GM18511 (cell line): ENCODE data around the gene ZBTB9.
"Not testable (repeated sequence)": the region's sequence is repeated elsewhere in the genome, so short reads cannot be mapped to it uniquely, and the experiment has no call there.

Experiments
- ATAC-seq: cut with Tn5 transposase; IDR thresholded peaks from one replicate; pipeline ENCODE4 v1.9.1; 2021; ENCODE audit warnings: mild to moderate bottlenecking, moderate library complexity; ENCODE audit not compliant: unreplicated experiment

The ZBTB9 gene

DNA sequence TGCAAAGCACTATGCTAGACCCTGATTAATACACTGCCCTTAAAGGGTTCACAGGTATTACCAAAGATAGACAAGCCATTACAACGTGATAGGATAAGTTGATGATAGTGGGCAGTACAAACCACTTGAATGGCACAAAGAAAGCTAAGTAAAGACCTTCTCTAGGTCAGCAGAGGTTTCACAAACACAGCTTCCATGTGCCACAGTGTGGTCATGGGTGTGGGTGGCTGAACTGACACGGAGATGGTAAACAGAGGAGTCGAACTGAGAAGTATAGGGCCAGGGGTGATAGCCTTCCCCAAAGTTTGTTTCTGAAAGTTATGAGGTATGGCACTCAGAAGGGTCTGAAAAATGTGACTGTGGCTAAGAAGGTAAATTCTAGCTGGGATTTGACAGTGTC lies 4.3 kb downstream of the ZBTB9 start:
- ATAC-seq: no peak

DNA sequence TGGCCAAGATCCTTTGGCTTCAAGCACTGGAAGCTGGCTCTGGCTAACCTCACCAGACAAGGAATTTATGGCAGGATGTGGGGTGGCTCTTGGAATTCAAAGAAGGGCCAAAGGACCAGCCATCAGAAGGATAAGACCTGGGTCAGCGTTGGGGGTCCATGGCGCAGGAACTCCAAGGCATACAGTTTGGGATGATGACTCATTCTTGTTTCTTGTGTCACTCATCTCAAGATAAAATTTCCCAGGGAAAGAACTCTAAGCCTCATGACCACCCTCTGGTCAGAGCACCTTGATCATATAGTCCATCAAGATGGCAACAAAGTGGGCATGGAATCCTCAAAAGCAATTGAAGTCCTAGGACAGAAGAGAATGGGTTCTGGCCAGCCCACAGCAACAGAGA lies 4.8 kb downstream of the ZBTB9 start:
- no peak for ATAC-seq

- ATAC-seq: no peak
Observed at GRCh38 chr6:33466075-33466735, 11.8 kb downstream of the ZBTB9 start.

DNA sequence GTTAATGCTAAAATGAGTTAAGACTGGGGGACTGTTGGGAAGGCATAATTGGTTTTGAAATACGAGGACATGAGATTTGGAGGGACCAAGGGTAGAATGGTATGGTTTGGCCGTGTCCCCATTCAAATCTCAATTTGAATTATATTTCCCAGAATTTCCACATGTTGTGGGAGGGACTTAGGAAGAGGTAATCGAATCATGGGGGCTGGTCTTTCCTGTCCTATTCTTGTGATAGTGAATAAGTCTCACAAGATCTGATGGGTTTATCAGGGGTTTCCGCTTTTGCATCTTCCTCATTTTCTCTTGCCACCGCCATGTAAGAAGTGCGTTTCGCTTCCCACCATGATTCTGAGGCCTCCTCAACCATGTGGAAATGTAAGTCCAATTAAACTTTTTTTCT lies 12.7 kb downstream of the ZBTB9 start:
- ATAC-seq: no peak

DNA sequence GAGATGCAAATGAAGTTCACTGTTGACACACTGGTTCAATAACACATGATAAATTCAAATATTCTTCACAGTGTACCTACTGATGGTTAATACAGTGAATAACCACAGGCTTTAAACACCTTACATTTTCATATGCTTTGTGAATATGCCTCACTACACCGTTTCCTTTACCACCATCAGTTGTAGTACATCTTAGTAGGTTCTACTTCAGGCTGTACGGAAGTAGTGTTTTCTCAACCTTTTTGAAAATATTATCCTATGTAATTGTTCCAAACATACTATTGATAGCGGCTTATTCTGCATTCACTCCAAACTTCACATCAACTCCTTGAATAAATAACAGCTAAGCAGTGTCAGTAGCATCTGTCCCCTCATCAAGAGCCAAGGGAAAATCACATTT lies 15.3 kb downstream of the ZBTB9 start:
- ATAC-seq: no peak

DNA sequence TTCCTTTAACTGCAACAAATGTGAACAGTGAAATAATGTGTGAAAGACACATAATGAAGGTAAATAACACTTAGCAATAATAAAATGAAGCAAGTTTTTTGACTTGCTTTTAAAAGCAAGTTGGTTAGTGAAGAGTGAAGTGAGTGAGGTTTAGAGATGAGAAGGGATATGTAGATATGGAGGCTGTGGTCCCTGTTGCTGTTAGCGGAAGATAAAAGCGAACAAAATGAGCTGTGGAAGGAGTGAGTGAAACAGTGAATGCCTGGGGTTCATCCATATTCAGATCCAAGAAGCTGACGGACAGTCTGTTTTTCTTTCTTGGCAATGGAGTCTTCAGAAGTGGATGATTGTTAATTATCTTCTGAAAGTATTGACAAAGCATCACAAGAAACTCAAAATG lies 23.5 kb downstream of the ZBTB9 start:
- no peak for ATAC-seq

GRCh38 chr6:33481192-33481591 lies 26.8 kb downstream of the ZBTB9 start:
- ATAC-seq: no peak

DNA sequence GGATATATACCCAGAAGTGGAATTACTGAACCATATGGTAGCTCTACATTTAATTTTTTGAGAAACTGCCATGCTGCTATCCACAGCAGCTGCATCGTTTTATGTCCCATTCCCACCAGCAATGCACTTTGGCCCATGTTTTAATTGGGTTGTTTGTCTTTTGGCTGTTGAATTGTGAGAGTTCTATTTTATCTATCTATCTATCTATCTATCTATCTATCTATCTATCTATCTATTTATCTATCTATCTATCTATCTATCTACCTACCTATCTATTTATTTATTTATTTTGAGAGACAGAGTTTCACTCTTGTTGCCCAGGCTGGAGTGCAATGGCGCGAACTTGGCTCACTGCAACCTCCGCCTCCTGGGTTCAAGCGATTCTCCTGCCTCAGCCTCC lies 28.2 kb downstream of the ZBTB9 start:
- not testable (repeated sequence) for ATAC-seq

- ATAC-seq: no peak
Observed at GRCh38 chr6:33483678-33484077, 29.3 kb downstream of the ZBTB9 start.

GRCh38 chr6:33484673-33485262 lies 30.4 kb downstream of the ZBTB9 start:
- ATAC-seq: not testable (repeated sequence)

- not testable (repeated sequence) for ATAC-seq
Observed at GRCh38 chr6:33485680-33486079, 31.3 kb downstream of the ZBTB9 start.

GRCh38 chr6:33488339-33488738 lies 34.0 kb downstream of the ZBTB9 start:
- no peak for ATAC-seq

DNA sequence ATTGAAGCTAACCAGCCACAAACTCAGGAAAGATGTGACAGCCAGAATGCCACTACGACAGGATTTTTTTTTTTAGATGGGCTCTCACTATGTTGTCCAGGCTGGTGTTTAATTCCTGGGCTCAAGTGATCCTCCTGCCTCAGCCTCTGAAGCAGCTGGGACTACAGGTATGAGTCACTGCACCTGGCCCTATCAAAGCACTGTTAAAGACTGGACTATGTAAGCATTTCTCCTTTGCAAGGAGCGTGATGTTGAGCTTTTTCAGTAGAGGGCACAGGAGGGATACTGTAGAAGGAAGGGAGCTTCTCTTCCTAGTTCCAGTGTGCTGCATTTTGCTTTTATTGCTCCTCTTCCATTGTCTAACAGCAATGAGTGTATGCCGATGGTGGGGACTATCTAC lies 35.8 kb downstream of the ZBTB9 start:
- no peak for ATAC-seq

GRCh38 chr6:33490621-33491020 lies 36.2 kb downstream of the ZBTB9 start:
- ATAC-seq: no peak

- no peak for ATAC-seq
Observed at GRCh38 chr6:33492093-33492492, 37.7 kb downstream of the ZBTB9 start.

DNA sequence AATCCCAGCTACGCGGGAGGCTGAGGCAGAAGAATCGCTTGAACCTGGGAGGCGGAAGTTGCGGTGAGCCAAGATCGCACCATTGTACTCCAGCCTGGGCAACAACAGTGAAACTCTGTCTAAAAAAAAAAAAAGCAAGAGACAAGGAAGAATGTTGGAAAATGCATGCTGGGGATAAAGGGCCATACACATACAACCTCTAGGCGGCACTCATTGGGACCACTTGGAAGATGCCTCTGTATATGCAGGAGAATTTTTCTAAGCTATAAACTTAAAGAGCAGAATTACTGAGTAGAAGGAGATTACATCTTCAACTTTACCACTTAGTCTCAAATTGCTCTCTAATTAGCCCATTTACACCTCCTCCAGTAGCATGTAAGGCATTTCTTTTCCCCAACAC lies 42.8 kb downstream of the ZBTB9 start:
- ATAC-seq: no peak

DNA sequence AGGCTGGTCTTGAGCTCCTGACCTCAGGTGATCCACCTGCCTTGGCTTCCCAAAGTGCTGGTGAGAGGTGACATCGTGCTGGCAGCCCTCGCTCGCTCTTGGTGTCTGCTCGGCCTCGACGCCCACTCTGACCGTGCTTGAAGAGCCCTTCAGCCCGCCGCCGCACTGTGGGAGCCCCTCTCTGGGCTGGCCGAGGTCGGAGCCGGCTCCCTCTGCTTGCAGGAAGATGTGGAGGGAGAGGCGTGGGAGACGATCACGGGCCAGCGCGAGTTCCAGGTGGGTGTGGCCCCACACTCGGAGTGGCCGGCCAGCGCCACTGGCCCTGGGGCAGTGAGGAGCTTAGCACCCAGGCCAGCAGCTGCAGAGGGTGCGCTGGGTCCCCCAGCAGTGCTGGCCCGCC lies 48.1 kb downstream of the ZBTB9 start:
- no peak for ATAC-seq

GRCh38 chr6:33504486-33504885 lies 50.1 kb downstream of the ZBTB9 start:
- no peak for ATAC-seq

DNA sequence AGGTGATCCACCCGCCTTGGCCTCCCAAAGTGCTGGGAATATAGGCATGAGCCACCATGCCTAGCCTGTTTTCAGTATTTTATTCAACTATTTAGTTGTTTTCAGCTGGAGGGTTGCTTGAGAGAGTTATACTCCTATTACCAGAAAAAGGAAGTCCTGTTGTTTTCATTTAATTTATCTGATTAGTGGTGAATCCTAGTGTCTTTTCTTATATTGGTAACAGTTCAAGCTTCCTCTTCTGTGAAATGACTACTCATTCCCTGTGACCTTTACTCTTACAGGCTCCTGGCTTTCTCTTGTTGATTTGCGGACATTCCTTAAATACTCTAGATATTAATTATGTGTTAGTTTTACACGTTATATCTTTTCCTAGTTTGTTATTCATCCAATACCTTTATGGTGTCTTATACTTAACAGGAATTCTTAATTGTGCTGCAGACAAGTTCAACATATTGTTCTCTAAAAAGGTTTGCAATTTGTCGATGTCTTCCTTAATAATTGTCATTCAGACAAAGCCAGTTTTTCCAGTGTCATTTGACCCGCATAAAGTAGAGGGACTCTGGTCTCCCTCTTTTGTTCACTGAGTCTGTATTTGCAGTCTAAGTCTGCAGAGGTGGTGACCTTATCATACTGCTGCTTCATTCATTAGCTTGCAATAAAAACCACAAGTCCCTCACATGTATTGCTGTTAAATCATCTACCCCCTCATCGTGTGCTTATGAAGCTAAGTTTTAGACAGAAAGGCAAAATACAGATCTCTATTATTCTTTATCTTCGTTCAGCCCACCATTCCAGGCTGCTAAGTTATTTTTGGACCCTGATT lies 51.4 kb downstream of the ZBTB9 start:
- no peak for ATAC-seq
